ENCODE data around the gene ACKR3.

DNA sequence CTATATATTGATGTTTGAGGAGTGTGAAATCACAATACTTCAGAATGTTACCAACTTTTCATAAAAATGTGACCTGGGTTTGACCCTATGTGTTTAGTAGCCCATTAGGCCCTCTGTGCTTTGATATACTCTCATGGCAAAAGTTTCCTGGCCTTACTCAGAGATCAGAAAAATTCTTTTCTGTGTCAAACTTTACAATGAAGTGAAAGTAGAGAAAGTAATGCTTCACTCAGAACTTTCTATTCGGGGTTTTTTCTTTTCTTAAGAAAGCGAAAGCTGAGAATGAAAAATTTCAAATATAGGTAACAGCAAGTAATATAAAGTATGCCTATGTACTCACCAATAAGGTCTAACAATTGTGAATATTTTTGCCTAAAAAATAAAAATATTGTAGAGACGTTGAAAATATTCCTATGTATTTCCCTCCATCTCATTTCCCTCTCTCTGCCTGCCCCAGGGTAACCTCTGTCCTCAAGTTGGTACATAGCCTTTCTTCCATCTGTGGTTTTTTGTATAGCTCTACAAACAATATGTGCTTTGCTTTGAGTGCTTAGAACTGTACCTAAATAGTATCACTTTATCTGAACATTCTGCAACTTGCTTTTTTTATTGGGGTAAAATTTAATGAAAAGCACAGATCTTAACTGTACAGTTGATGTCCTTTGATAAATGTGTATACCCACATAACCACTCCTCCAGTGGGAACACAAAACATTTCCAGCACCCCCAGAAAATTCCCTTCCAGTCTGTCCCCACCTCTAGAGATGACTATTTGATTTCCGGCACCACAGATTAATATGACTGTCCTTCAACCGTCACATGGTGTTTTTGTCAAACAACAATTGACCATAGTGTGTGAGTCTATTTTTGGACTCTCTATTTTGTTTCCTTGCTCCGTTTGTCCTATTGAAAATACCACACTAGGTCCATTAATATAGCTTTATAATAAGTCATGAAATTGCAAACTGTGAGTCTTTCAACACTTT is 10.3 kb upstream of the ACKR3 start:
- TF ChIP-seq RNF2 (IDR thresholded peaks at IDR 0.05; ENCODE audit: borderline replicate concordance, low read depth): no peak
- TF ChIP-seq, protein P1, sequence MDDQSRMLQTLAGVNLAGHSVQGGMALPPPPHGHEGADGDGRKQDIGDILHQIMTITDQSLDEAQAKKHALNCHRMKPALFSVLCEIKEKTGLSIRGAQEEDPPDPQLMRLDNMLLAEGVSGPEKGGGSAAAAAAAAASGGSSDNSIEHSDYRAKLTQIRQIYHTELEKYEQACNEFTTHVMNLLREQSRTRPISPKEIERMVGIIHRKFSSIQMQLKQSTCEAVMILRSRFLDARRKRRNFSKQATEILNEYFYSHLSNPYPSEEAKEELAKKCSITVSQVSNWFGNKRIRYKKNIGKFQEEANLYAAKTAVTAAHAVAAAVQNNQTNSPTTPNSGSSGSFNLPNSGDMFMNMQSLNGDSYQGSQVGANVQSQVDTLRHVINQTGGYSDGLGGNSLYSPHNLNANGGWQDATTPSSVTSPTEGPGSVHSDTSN (IDR thresholded peaks at IDR 0.05): no peak
